Pulmonary artery endothelial cell (primary cell): ENCODE measurements around the gene CARS2. TPM values are rescaled to one million over a fixed set of nuclear protein-coding genes. Genes with fewer than 3 reads are reported as not detected.

ENCODE experiments used
- DNase-seq: peaks from one replicate; pipeline ENCODE4 v3.0.0-alpha.2; 2011; ENCODE audit warnings: low read depth, low spot score
- total RNA-seq: library from RNA; depleted of rRNA; stranded (reverse); fragments of >200 nt; gene quantifications from 2 replicates; pipeline ENCODE4 v1.2.3, GENCODE V29; 2014

CARS2 gene
- total RNA-seq, 1 donor from 2014 or later = 47.4 TPM

DNA sequence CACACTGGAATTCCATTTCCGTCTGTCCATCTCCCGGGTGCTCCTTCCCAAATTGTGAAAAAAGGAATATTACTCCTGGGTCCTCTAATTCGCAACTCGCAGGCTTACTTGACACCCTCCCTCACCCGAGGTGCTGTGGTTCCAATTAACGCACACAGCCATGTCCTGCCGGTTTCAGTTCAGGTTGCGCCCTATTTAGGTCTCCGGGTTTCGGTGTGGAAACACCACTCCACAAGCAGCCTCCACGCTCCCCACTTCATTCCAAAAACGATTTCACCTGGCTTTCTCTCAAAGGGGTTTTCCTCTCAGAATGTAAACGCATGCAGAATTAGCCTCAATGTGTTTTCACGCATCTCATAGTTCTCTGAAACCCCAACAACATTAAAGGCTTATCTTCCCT lies 52.6 kb downstream of the CARS2 start:
- no peak for DNase-seq

DNA sequence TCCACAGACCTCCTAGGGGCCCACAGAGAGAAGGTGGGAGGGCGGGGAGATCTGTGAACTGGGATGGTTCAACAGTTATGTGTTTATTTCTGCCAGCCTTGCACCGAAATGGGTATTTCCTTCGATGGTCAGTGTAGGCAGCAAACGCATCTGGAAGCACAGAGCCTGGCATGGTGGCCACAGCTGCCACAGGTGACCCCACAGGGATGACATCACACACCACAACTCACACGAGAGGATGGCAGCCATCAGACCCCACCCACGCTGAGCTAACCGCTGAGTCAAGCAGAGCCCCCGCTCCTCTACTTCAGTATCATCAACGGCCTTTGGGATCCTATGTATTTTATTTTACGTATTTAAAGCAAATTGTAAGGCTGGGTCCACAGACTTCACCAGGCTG lies 53.2 kb downstream of the CARS2 start:
- no peak for DNase-seq

DNA sequence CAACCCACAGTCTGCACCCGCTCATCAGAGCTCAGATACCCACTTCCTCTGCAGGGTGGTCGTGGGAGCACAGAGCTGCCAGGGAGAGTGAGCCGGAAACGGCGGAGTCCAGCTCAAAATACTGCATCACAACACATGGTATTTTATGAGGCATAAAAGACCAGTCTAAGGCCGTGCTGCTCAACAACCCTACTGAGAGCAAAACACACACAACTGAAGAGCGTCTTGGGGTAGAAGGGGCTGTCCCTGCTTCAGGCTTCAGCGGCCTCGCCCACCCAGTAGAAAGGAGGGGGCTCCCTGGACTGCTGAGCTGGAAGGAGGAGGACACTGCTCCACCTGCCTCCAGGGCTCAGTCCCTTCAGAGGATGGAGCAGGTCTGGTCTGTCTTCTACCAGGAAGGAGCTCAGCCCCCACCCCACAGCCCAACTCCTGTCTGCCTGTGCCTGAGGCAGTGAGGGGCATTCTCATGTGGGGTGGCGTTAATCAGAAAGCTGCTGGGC lies 53.6 kb downstream of the CARS2 start:
- no peak for DNase-seq

DNA sequence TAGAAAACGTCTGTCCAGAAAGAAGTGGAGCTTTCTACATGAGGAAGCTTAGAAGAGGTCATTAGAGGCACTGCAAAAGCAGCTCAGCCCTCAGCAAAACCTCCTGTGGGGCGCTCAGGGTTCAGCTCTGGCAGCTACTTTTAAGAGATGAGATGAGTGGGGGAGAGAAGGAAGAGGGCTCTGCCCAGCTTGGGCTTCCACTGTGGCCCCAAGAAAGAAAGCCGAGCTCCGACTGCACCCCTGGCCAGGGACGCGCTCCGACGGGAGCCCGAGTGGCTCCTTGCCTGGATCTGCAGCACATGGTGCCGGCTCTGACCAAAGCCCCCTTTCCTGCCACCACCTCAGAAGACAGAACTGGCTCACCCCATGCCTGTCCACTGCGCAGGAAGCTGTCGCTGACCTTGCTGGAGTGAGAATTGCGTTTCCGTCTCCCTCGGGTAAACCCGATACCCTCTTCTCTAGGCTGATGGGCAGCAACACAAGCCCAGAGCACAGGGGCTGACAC lies 54.1 kb downstream of the CARS2 start:
- DNase-seq = no peak

DNA sequence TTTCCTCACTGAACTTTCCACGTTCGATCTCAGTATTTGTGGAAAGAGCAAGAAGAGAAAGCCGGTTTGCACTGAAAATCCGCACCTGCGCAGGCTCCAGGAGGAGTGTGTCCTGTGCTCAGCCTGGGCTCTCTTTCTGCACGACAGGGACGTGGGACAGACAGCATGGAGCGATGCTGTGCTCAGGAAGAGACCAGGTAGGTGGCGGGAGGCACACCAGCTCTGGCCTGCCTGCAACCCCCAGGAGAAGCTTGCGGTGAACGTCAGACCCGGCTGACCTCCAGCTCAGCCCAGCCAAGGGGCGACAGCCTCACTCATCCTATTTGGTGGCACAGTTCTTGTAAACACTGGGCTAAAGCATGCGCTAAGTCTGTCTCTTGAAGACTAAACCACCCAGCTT lies 54.6 kb downstream of the CARS2 start:
- DNase-seq = no peak

DNA sequence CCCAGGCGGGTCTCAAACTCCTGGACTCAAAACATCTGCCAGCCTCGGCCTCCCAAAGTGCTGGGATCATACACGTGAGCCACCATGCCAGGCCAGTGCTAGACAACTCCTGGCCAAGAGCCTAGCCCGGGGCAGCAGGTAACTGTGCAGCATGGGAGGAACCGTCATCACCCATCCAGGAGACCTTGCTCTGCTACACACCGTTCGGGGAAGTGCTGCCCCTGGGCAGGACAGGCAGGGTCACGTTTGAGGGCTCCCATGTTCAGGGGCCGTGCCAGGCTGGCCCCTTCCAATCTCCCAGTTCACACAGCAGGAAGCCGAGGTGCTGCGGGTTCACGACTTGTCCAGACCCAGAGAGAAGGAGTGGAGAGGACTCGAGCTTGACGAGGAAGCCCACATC lies 55.5 kb downstream of the CARS2 start:
- no peak for DNase-seq

DNA sequence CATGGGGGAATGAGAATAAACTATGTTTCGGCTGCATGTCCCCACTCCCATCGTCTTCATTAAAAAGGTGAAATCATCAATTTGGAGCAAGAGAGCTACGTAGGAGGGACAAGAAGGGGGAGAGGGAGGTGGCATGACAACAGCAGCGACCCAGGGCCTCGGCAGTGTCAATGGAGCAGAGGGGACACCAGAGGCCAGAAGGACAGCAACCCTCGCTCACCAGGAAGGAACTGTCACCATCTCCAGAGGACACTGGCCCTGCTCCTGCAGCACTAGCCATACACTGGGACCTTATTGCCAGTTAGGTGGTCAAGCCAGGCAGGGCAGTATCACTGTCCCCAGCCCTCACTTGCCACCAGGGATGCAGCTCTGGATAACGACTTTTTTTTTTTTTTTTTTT lies 56.4 kb downstream of the CARS2 start:
- no peak for DNase-seq

DNA sequence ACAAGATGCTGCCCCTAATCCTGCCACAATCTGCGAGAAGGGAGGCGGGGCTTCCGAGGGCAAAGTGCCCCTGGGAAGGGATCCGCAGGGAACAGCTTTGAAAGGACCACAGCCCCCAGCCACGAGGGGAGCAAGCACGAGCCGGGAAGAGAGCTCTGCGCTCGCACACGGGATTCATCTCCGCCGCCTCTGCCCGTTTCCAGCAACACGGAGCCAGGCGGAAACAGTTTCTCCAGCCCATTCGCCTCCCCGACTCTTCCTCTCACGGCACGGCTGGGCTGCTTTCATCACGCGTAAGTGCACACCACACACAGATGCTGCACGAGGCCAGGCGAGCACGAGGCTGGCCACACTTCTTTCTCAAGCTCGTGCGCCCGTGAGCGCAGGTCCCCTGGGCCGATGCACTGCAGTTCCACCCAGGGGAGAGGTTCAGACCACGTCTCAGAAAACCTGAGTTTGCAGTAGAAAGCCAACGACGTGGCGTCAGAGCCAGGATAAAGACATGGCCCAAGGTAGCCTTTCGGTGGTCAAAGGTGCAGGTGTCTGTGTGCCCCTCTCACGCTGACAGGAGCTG lies 57.0 kb downstream of the CARS2 start:
- DNase-seq = no peak

DNA sequence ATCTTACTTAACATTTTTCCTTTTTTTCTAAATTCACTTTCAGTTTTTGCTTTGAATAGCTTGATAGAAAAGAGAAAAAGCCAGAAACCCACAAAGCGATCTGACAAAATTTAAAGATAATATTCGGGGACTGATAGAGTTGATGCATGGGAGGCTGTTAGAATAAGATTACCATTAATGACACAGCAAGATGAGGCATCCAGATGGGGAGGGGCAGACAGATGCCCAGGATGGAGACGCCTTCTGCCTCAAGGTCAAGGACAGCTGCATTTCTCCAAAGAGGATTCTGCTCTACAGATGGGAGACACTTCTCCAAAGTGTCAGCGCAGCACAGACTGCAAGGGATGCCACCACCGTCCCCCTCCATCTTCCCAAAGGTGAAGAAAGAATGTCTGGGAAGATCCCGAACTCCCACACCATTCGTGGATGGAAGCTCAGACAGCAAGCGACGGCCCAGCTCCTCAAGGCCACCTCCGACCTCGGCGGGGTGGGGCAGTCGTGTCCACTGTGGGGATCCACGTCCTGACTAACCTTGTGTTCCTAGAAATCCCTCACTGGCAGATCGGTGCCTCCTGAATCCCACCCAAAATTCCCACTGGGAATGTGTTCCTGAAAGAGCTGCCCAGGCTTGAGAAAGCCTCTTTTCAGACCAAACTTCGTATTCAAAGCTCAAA lies 57.6 kb downstream of the CARS2 start:
- no peak for DNase-seq

DNA sequence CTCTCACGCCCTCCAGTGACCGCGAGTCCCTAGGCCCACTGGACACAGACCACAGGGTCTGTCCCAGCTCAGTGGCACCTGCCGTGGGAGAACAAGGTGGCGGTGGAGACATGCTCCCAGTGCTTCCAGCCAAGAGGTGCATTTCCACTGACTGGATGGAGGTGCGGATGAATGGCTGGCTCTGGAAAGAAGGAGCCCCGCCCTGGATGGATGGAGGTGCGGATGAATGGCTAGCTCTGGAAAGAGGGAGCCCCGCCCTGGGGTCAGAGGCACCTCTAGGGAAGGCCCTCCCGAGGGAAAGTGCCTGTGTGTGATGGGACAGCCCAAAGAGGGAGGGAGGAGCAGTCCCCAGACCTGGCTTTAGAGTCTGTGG lies 58.6 kb downstream of the CARS2 start:
- no peak for DNase-seq

DNA sequence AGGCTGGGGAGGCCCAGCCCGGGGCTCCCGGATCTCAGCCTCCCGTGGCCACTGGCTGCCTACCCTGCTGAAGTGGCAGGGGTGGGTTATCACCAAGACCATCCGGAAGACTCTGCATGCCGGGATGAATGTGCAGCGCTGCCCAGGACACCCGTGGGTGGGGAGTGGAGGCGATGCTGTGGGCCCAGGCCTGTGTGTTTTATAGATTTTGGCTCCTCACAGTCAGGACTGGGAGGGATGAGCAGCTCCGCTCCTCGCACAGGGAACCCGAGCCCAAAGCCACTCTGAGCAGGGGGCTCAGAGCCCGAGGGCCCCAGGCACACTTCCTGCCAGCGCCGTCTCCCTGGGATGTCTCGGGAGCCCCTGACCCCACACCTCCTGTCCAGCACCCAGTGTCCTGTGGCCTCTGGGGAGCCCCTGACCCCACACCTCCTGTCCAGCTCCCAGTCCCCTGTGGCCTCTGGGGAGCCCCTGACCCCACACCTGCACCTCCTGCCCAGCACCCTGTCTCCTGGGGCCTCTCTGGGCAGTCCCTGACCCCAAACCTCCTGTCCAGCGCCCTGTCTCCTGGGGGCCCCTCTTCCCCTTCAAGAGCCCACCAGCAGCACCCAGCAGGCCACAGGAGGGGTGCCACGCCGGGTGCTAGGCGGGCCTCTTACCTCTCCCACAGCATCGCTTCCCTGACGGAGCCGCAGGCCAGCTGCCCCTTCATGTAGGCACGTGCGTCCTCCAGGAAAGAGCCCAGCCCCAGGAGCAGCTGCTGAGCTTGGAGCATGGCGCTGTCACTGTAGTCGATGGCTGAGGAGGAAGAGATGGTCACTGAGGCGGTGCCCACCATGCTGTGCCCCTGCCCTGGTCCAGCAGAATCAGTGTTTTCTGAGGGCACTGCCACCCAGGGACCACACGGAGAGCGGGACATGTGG lies 59.2 kb downstream of the CARS2 start:
- DNase-seq = no peak

DNA sequence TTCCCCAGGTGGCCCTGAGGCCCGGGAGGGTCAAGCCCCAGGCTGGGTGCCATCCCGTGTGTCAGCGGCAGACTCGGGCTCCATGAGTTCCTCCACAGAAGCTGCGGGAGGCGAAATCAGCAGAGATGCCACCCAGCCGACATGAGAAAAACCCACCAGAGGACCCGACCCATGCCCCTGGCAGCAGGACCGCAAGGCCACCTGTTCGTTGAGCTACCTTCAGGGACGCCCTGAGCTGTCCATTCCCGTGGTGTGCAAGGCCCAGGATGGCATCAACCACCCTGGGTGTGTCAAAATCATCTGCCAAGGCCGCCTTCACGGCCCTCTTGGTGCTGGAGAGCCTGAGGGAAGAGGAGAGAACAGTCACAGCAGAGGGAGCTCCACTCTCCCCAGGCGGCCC lies 60.2 kb downstream of the CARS2 start:
- no peak for DNase-seq

DNA sequence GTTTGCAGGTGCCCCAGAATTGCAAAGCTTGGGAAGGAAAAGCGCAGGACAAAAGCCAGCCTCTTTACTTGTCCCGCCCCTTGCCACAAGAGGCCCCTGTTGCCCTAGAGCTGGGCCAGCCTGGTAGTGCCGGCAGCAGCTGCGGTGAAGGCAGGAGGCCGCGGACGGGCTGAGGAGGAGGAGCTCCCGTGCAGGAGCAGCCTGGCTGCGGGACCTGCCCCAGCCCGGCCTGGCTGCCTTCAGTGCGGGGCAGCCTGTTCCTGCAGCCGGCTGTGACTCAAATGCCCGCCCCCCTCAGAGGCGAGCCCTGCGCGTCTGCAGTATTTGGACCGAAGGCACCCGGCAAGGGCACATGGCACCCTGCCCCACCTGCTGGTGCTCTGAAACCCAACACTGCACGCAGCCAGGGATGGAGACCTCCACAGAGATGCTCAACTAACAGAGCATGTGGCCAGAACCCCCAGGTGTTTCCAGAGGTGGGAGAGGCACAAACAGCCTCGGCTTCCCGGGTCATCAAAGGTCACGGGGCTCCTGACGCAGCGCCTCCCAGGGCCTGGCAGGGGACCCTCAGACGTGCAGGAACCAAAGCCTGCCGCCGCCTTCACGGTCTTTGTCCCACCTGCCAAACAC lies 60.9 kb downstream of the CARS2 start:
- no peak for DNase-seq

DNA sequence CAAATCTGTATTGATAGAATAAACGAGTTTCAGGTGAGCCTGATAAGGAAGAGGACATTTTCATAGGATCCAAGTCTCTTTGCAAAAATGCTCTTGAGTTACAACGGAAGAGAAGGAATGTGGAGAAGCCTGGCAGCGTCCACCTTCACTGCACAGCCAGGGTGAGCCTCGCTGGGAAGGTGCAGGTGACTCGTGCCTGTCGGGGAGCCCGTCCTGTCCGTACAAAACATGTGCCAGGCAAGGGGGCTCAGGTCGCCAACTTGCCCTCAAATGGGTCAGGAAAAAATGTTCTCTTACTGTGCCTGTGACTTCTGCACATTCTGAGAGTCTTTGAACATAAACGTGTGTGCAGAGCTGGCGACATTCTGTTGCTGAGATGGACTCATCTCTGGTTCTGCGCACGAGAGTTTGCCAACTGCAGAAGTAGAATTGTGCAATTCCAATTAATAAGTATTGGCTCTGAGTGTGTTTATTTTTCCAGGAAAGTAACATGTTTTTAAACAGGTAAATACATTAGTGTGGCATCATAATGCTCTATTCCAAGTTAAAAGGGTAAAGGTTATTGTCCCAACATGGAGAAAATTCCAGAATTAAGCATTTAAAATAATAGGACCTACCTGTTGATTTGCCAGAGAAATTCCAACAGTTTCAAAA lies 62.0 kb downstream of the CARS2 start:
- DNase-seq = no peak

DNA sequence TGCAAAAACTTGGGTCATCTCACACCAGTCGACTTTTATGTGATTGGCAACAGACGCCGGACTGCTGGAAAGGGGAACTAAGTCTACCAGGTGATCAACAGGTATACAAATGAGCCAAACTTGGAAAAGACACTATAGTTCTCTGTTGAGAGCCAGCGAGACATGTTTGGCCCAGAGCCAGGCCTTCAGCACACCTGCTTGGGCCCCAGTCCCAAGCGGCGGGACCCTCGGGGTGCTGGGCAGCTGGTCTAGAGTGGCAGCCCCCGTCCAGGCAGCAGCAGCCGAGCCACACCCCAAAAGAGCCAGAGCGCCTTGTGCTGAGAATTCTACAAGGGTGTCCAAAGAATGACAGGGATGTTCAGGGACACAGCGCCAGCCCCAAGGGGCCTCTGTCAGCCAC lies 62.6 kb downstream of the CARS2 start:
- no peak for DNase-seq

DNA sequence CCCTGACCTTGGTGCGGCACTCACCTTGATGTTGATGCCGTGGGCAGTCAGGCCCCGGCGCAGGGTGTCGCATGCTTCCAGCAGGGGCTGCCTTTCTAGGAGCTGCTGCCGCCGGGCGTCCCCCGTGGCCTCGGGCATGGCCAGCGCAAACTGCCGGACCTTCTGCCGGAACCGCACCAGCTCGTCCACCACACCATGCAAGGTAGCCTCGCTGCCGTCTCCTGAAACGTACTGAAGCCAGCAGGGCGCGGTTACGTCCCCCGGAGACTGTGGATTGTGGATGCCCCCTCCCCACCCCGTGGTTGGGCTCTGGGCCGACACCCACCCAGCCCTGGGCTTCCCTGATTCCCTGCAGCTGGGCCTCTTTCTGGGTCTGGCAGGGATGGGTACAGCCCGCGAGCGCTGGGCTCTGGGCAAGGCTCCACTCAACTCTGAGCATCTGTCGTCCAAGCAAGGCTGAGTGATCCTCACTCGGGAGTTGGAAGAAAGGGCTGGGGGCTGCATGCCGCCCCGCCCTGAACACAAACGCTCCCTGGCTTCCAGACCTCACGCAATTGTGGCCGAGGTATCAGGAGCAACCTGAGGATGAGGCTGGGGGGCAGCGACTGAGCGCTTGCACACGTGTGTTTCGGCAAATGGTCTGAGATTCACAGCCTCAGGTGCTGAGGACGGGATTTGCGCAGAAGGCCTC lies 63.5 kb downstream of the CARS2 start:
- DNase-seq = no peak

DNA sequence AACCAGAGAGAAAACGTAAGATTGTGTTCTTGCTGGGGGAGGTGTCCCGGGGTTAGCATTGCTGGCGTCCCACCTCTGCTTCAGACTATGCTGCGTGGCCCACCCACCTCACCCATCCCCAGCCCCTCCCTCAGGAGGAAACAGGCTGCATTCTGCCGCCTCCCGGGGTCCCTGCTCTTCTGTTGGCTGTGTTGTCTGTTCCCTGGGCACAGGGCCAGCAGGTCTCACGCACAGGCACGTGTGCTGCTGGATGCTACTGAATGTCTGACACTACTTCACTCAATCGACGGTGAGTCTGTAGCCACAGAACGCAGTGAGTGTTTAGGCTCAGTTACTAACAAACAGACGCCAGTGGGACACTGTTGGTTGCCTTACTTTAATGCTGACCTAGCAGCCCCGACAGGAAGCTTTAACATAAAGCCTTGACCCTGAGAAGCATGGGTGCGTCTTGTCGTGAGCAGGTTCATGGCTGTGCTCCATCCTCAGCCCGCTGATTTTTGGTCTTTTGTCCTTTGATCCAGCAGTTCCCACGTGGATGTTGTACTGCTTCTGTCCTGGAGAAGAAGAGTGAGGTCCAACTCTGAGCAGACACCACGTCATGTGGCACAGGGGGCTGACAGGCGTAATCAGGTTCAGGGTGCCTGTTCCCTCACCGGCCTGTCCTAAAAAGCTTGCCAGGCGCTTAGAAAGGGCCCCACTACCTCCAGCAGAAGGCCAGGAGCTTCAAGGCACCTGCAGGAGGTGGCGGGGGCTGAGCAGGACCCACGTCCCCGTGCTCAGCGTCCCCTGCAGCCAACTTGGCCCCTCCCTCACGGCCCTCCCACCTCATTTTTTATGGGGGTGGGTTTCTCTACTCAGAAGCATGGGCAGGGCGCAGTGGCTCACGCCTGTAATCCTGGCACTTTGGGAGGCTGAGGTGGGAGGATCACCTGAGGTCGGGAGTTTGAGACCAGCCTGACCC lies 64.6 kb downstream of the CARS2 start:
- DNase-seq = no peak

DNA sequence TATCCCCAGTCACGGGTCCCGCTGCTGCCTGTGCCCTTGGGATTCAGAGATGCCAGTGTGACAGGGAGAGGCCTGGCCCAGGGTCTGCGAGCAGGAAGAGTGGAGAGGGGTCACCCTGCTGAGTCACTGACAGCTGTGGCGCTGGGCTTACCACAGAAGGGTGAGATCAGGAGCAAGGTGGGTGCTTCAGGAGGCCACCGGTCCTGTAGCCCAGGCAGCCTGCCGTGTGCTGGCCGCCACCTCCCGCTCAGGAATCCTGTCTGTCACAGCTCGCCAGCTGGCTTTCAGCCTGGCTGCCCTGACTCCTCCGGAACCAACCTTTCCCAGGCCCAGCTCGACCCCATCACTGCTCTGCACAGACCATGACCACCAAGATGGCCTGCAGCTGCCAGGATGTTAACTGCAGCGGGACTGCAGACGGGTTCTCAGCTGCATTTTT lies 65.3 kb downstream of the CARS2 start:
- DNase-seq = no peak

DNA sequence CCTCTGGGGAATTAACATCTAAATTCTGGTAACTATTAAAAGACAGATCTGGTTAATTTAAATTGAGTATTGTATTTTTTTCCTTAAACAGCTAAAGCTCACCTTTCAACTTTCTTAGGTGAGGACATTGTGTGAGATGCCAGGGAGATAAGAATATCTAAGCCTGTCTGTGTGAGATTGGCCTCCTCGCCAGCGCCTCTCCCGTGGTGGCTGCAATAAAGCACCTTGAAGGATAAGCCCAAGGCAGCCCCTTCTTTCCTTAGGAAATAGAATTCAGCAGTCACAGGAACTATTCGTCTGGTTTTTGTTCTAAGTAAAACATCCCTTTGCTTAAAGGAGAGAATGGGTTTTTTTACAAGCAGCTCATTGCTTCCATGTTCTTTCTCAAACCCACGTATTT lies 66.0 kb downstream of the CARS2 start:
- DNase-seq = no peak
